Liver (tissue), 9 donors: ENCODE results near the gene C1orf21. TPM values are rescaled to one million over a fixed set of nuclear protein-coding genes. Genes with fewer than 3 reads are reported as not detected.

Experiments
- DNase-seq: peaks from one replicate; pipeline ENCODE4 v3.0.0-alpha.2; 2017; ENCODE audit warnings: low spot score
- H3K27ac ChIP-seq, 2 donors: one replicate each; pipeline ENCODE4 v1.7.0; 2013; ENCODE audit warnings: inconsistent platforms in 2 of 2, low read length in 2 of 2, control low read depth in 1 of 2, low read depth in 1 of 2, mild to moderate bottlenecking in 1 of 2
- H3K27me3 ChIP-seq, 4 donors: one replicate each; pipeline versions ENCODE4 v1.6.1 to v1.7.0; 2013; ENCODE audit warnings: low read length in 3 of 4, inconsistent platforms in 1 of 4, mild to moderate bottlenecking in 1 of 4, moderate library complexity in 1 of 4; ENCODE audit not compliant: control insufficient read depth in 4 of 4, insufficient read depth in 4 of 4
- H3K36me3 ChIP-seq, 4 donors: one replicate each; pipeline versions ENCODE4 v1.6.1 to v1.7.0; 2013; ENCODE audit warnings: low read length in 3 of 4, mild to moderate bottlenecking in 3 of 4, low read depth in 1 of 4, moderate library complexity in 1 of 4; ENCODE audit not compliant: control insufficient read depth in 4 of 4, insufficient read depth in 3 of 4
- H3K4me1 ChIP-seq, 4 donors: one replicate each; pipeline versions ENCODE4 v1.6.1 to v1.7.0; 2013; ENCODE audit warnings: low read length in 3 of 4, mild to moderate bottlenecking in 3 of 4, moderate library complexity in 1 of 4; ENCODE audit not compliant: control insufficient read depth in 4 of 4, insufficient read depth in 4 of 4
- H3K4me3 ChIP-seq, 3 donors: one replicate each; pipeline versions ENCODE4 v1.6.1 to v1.7.0; 2013; ENCODE audit warnings: low read length in 3 of 3, control low read depth in 1 of 3, low read depth in 1 of 3, mild to moderate bottlenecking in 1 of 3
- H3K9ac ChIP-seq, 2 donors: one replicate each; pipeline ENCODE4 v1.7.0; 2013; ENCODE audit warnings: low read length in 2 of 2, mild to moderate bottlenecking in 2 of 2, moderate library complexity in 2 of 2, control low read depth in 1 of 2, low read depth in 1 of 2
- H3K9me3 ChIP-seq, 4 donors: one replicate each; pipeline versions ENCODE4 v1.6.1 to v1.7.0; 2013; ENCODE audit warnings: low read length in 3 of 4; ENCODE audit not compliant: control insufficient read depth in 4 of 4
- FOXA1 ChIP-seq: IDR thresholded peaks from 2 replicates; pipeline ENCODE4 v1.6.1; 2016; ENCODE audit warnings: antibody characterized with exemption
- GABPA ChIP-seq, 2 donors: IDR thresholded peaks in 1 of 2; conservative IDR thresholded peaks in 1 of 2; 2 replicates each; pipeline ENCODE4 v1.6.1; 2016; ENCODE audit warnings: antibody characterized with exemption in 2 of 2, mild to moderate bottlenecking in 1 of 2, moderate library complexity in 1 of 2
- HNF4G ChIP-seq: IDR thresholded peaks from 2 replicates; pipeline ENCODE4 v1.6.1; 2016; ENCODE audit warnings: antibody characterized with exemption
- MAX ChIP-seq: IDR thresholded peaks from 2 replicates; pipeline ENCODE4 v1.6.1; 2016; ENCODE audit warnings: antibody characterized with exemption
- REST ChIP-seq: IDR thresholded peaks from 2 replicates; pipeline ENCODE4 v1.6.1; 2016; ENCODE audit warnings: antibody characterized with exemption, mild to moderate bottlenecking
- RXRA ChIP-seq, 2 donors: IDR thresholded peaks; 2 replicates each; pipeline ENCODE4 v1.6.1; 2017 to 2018; ENCODE audit warnings: antibody characterized with exemption in 2 of 2, mild to moderate bottlenecking in 1 of 2
- SP1 ChIP-seq: IDR thresholded peaks from 2 replicates; pipeline ENCODE4 v1.6.1; 2018; ENCODE audit warnings: antibody characterized with exemption, mild to moderate bottlenecking
- ZBTB33 ChIP-seq: IDR thresholded peaks from 2 replicates; pipeline ENCODE4 v1.6.1; 2016; ENCODE audit warnings: antibody characterized with exemption
- WGBS: extraction: QIAGEN DNeasy Blood & Tissue Kit; methylation state at CpG from one replicate; pipeline ENCODE4 v1.1.7; 2013; 5-methylcytosine and 5-hydroxymethylcytosine counted together
- polyA plus RNA-seq, 2 donors: library from polyadenylated mRNA; stranded (reverse) in 1 of 2; unstranded in 1 of 2; fragments of 200-250 nt in 1 of 2; fragments of >200 nt in 1 of 2; fragmentation: Nextera tagmentation in 1 of 2; extraction: Ambion mirVana in 1 of 2; gene quantifications; one replicate each; pipeline versions ENCODE4 v1.2.1 to v1.2.3, GENCODE V29; 2013 to 2015
- total RNA-seq, 2 donors: library from RNA; depleted of rRNA; stranded (reverse); fragments of >200 nt; gene quantifications; one replicate each; pipeline ENCODE4 v1.2.3, GENCODE V29; 2014
- TF ChIP-seq, protein P1 (sequence below): IDR thresholded peaks from 2 replicates; pipeline ENCODE4 v1.6.1; 2016; ENCODE audit warnings: antibody characterized with exemption
- donor health status: healthy.
- donor health status: healthy.
- donor health status: healthy.
- donor health status: healthy.
- donor health status: healthy.

C1orf21 gene
- total and polyA plus RNA-seq, 4 donors: 2.3 to 21.3 (median 13.4) TPM

DNA sequence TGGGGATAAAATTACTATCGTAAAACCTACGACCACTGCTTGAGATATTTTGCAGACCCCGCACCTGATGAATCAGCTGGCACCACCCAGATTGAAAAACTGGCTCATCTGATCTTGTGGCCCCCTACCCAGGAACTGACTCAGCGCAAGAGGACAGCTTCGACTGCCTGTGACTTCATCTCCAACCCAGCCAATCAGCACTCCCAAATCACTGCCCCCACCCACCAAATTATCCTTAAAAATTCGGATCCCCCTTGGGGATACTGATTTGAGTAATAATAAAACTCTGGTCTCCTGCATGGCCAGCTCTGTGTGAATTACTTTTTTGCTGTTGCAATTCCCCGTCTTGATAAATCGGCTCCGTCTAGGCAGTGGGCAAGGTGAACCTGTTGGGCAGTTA is 286.5 kb downstream of the C1orf21 start:
- TF ChIP-seq, protein P1, sequence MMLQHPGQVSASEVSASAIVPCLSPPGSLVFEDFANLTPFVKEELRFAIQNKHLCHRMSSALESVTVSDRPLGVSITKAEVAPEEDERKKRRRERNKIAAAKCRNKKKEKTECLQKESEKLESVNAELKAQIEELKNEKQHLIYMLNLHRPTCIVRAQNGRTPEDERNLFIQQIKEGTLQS: no peak
- TF ChIP-seq GABPA (IDR thresholded peaks at IDR 0.05 in 1 of 2, conservative IDR thresholded peaks at IDR 0.05 in 1 of 2): no peak
- no peak for TF ChIP-seq SP1
- no peak for TF ChIP-seq REST
- TF ChIP-seq FOXA1: no peak
- TF ChIP-seq RXRA (IDR thresholded peaks at IDR 0.05): no peak
- TF ChIP-seq MAX: no peak
- TF ChIP-seq HNF4G: no peak
- Histone ChIP-seq H3K9ac (no peak overlapping the region), H3K27ac (no peak overlapping the region), H3K27me3 (no peaks in the 10 kb centered on the region), H3K36me3 (no peaks in the 10 kb centered on the region), H3K9me3 (no peaks in the 10 kb centered on the region), H3K4me3 (no peak overlapping the region), H3K4me1 (no peaks in the 10 kb centered on the region)
- DNase-seq: no peak
- WGBS: 79% methylated on average over 9 of the region's 9 CpGs

- TF ChIP-seq ZBTB33: no peak
- TF ChIP-seq, protein P1: no peak
- H3K9me3 ChIP-seq: no peaks in the 10 kb centered on the region
These were observed 290.5 kb downstream of the C1orf21 start for GRCh38 chr1:184677344-184677743.

More at GRCh38 chr1:184677344-184677743, 290.5 kb downstream of the C1orf21 start:
- Histone ChIP-seq H3K27ac (no peak overlapping the region), H3K4me3 (no peak overlapping the region), H3K9ac (no peak overlapping the region), H3K27me3 (no peaks in the 10 kb centered on the region), H3K36me3 (no peaks in the 10 kb centered on the region), H3K4me1 (no peaks in the 10 kb centered on the region)
- DNase-seq: no peak
